ENCODE data around the gene AJM1. TPM values are rescaled to one million over a fixed set of nuclear protein-coding genes. Genes with fewer than 3 reads are reported as not detected.
"Not testable (repeated sequence)": the region's sequence is repeated elsewhere in the genome, so short reads cannot be mapped to it uniquely, and the experiment has no call there.

AJM1 gene
- total RNA-seq, 4 donors from 2014 or later, result 1.4 to 2.9 (median 1.6) TPM

DNA sequence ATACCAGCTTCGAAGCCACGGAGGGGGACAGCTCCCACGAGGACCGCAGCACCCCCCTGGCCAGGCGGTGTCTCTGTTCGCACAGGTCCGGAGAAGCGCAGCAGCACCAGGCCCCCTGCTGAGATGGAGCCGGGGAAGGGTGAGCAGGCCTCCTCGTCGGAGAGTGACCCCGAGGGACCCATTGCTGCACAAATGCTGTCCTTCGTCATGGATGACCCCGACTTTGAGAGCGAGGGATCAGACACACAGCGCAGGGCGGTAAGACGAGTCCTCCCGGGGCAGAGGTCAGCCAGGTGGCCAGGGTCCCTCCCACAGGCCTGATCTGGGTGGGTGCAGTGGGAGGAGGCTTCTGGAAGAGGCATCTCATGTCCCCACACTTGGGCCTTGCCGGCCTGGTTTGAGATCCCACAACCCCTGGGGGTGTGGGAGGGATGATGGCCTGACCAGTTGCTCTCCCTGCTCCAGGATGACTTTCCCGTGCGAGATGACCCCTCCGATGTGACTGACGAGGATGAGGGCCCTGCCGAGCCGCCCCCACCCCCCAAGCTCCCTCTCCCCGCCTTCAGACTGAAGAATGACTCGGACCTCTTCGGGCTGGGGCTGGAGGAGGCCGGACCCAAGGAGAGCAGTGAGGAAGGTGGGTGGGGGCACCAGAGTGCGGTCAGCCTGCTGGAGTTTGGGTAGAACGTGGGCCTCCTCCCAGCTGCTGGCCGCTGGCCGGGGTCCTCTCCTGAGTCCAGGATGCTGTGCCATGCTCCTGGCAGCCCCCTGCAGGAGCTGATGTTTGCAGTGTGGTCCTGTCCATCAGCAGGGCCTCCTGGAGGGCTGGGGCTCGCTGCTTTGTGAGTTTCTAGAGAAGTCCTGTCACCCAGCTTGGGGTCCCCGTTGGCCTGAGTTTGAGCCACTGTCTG is 2.8 kb upstream of the AJM1 start:
- intact Hi-C loops (cut with DNase I; ENCODE audit: low total_unique reads), result no loop called here
- no peak overlapping the region for H3K4me3 ChIP-seq (ENCODE audit: low read depth, poor library complexity, severe bottlenecking)
- DNase-seq (ENCODE audit: low spot score in 2 of 2), result no peak
- TF ChIP-seq, protein P1, sequence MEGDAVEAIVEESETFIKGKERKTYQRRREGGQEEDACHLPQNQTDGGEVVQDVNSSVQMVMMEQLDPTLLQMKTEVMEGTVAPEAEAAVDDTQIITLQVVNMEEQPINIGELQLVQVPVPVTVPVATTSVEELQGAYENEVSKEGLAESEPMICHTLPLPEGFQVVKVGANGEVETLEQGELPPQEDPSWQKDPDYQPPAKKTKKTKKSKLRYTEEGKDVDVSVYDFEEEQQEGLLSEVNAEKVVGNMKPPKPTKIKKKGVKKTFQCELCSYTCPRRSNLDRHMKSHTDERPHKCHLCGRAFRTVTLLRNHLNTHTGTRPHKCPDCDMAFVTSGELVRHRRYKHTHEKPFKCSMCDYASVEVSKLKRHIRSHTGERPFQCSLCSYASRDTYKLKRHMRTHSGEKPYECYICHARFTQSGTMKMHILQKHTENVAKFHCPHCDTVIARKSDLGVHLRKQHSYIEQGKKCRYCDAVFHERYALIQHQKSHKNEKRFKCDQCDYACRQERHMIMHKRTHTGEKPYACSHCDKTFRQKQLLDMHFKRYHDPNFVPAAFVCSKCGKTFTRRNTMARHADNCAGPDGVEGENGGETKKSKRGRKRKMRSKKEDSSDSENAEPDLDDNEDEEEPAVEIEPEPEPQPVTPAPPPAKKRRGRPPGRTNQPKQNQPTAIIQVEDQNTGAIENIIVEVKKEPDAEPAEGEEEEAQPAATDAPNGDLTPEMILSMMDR (IDR thresholded peaks at IDR 0.05), result no peak
- no peak for TF ChIP-seq POLR2A (IDR thresholded peaks at IDR 0.05)
- 87 to 90% methylated on average over 32 to 36 of the region's 36 CpGs for whole genome bisulfite sequencing, 2 donors

DNA sequence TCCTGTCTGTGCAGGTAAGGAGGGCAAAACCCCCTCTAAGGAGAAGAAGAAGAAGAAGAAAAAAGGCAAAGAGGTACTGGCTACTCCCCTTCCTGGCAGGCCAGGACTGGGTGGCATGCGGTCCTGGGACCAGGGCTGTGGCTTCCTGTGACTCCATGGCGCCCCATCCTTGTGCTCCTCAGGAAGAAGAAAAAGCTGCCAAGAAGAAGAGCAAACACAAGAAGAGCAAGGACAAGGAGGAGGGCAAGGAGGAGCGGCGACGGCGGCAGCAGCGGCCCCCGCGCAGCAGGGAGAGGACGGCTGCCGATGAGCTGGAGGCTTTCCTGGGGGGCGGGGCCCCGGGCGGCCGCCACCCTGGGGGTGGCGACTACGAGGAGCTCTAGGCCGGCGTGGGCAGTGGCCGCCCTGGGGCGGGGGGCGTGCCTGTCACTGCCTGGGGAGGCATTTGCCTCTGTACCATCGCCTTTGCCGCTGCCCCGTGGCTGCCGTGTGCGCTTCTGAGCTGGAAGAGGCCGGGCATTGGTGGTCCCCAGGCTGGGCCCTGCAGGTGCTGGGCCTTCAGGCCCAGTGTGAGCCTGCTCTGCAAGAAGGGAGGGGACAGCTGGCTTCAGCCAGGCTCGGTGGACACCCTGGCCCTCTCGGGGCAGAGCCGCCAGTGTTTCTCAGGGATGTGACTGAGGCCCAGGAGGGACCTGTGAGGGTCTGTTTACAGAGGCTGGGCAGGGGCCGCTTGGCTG is 2.0 kb upstream of the AJM1 start:
- intact Hi-C loops (cut with DNase I; ENCODE audit: low total_unique reads), result no loop called here
- TF ChIP-seq POLR2A (IDR thresholded peaks at IDR 0.05), result no peak
- TF ChIP-seq, protein P1 (IDR thresholded peaks at IDR 0.05), result no peak
- WGBS, 2 donors, result 62 to 72% methylated on average over 20 to 29 of the region's 32 CpGs
- no peak for DNase-seq (ENCODE audit: low spot score in 2 of 2)
- H3K4me3 ChIP-seq (ENCODE audit: low read depth, poor library complexity, severe bottlenecking), result no peak overlapping the region

DNA sequence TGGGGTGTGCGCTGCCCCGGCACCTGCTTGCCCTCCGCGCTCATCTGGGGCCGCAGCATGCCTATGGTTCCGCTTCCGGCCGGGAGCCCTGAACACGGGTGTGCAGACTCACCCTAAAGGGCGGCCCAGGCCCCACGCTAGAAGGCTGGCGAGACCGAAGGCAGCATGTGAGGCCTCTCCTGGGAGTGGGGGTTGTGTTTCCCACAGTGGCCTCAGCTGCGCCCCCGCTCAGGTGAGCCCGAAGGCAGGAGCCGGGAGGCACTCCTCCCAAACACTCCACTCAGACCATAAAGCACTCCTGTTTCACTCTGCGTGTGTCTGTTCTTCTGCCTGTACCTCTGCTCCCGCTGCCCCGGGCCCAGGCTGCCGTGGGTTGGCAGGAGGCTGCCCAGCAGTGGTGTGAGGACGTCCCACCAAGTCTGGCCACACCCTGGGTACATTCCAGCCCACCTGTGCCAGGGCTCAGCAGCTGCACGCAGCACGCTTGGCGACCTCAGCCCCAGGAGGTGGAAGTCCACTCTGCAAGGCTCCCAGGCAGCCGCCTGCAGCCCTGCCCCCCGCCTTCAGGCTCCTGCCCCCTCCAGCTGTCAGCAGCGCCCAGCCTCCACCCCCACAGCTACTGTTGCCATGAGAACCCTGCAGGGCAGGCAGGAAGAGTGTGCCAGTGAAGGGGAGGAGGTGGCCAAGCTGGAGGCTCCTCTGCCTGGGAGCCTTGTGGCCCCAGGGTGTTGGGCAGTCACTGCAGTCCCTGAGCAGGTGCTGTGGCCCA is 1.2 kb upstream of the AJM1 start:
- no peak for DNase-seq (ENCODE audit: low spot score in 2 of 2)
- no peak overlapping the region for H3K4me3 ChIP-seq (ENCODE audit: low read depth, poor library complexity, severe bottlenecking)
- TF ChIP-seq, protein P1 (IDR thresholded peaks at IDR 0.05), result no peak
- no peak for TF ChIP-seq POLR2A (IDR thresholded peaks at IDR 0.05)
- intact Hi-C loops (cut with DNase I; ENCODE audit: low total_unique reads), result no loop called here
- 42 to 67% methylated on average over 15 to 28 of the region's 28 CpGs for WGBS, 2 donors

DNA sequence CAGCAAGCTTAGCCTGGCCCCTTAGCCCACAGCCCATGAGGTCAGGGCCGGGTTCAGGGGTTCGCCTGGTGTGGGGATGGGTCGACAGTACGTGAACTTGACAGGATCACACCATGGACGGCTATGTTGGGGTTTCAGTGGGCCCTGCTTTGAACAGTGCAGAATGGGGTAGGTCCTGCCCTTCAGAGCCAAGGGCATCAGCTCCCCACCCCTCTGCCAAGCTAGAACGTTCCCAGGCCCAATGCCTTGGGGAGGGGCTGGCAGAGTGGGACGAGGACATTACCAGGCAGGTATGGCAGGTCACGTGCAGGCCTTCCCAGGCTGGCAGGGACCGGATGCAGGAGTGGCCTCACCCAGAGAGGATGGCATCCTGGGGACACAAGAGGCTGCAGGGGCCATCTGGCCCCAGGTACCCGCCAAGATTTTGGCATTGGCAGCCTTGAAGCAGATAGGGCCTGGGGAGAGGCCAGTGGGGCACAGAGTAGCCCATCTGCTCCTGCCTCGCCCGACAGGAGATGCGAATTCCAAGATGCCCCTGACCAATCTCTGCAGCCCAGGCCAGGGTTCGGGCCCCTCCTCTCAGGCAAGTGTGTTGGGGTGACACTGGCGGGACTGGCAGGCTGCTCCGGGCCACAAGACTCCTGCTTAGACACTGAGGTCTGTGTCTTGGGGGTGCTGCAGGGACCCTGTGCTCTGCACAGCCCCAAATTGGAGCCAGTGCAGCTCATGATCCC is 465 bp upstream of the AJM1 start:
- intact Hi-C loops (cut with DNase I; ENCODE audit: low total_unique reads); DNase-seq (ENCODE audit: low spot score in 2 of 2); H3K4me3 ChIP-seq (ENCODE audit: low read depth, poor library complexity, severe bottlenecking): not testable (repeated sequence)
- 38 to 40% methylated on average over 14 to 16 of the region's 16 CpGs for WGBS, 2 donors

DNA sequence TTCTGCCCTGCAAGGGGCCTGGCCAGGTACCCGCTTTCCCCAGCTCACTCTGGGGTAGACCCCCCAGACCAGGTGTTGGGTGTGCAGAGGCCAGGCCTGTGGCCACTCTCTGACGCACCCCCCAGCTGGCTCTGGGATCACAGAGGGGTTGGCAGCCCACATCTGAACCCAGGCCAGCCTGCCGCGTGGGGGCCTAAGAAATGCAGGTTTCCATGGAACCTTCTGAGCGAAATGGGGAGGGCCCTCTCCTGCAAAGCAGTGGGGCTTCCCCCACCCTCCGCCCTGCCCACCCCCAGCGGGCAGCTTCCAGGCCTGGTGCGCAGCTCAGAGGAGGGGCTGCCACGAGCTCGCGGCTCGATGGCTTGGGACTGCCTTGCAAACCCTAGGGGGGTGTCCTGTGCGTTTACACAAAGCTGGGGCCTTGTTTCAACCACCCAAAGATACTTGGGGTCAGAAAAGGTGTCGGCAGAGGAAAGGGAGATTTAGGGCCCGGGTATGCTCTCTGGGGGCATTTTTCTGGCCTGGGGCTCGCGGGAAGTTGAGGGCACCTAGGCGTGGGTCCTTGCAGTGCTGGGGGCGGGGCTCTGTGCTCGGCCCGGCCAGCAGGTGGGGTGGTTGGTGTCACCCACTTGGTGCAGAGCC is 1.0 kb downstream of the AJM1 start:
- DNase-seq (ENCODE audit: low spot score in 2 of 2); H3K4me3 ChIP-seq (ENCODE audit: low read depth, poor library complexity, severe bottlenecking); intact Hi-C loops (cut with DNase I; ENCODE audit: low total_unique reads): not testable (repeated sequence)
- WGBS, 2 donors, result 7 to 9% methylated on average over 9 to 20 of the region's 21 CpGs
